OCI-LY3 (cell line): ENCODE results near the gene TPCN2.

Source experiments
- H2AFZ ChIP-seq: fragments of 200-600, 300-600 bp; shearing (Covaris generic); 2 replicates; pipeline ENCODE4 v1.6.0; 2014; ENCODE audit warnings: antibody characterized with exemption, low read depth, low read length
- H3K27ac ChIP-seq: fragments of 200-600, 300-600 bp; sonication (generic); 2 replicates; pipeline ENCODE4 v1.5.1; 2014; ENCODE audit warnings: mild to moderate bottlenecking, low read length, moderate library complexity, mixed read lengths
- H3K27me3 ChIP-seq: fragments of 200-600, 300-600 bp; sonication (generic); 2 replicates; pipeline ENCODE4 v1.6.1; 2014; ENCODE audit warnings: low read depth, low read length, mixed read lengths
- H3K36me3 ChIP-seq: fragments of 200-600, 300-600 bp; sonication (generic); replicated peaks from 2 replicates; pipeline ENCODE3; 2014; ENCODE audit warnings: low read depth, low read length, mixed read lengths
- H3K4me1 ChIP-seq: fragments of 300-600, 200-600 bp; sonication (generic); 2 replicates; pipeline ENCODE4 v1.6.1; 2014; ENCODE audit warnings: low read length, mixed read lengths
- H3K4me2 ChIP-seq: fragments of 200-600, 300-600 bp; sonication (generic); 2 replicates; pipeline ENCODE4 v1.6.1; 2014; ENCODE audit warnings: low read length, mixed read lengths
- H3K4me3 ChIP-seq: fragments of 300-600, 200-600 bp; sonication (generic); 2 replicates; pipeline ENCODE4 v1.5.1; 2014; ENCODE audit warnings: antibody characterized with exemption, mild to moderate bottlenecking, low read length, moderate library complexity
- H3K79me2 ChIP-seq: fragments of 300-600, 200-600 bp; shearing (Covaris generic); 2 replicates; pipeline ENCODE4 v1.6.1; 2014; ENCODE audit warnings: mild to moderate bottlenecking, low read length, mixed read lengths
- H3K9ac ChIP-seq: fragments of 300-600, 200-600 bp; shearing (Covaris generic); 2 replicates; pipeline ENCODE4 v1.6.0; 2014; ENCODE audit warnings: mild to moderate bottlenecking, low read length, moderate library complexity
- H3K9me3 ChIP-seq: fragments of 200-600, 300-600 bp; shearing (Covaris generic); 2 replicates; pipeline ENCODE4 v1.6.1; 2014; ENCODE audit warnings: low read length, mixed read lengths; ENCODE audit not compliant: insufficient read depth
- H4K20me1 ChIP-seq: fragments of 200-600, 300-600 bp; sonication (generic); 2 replicates; pipeline ENCODE4 v1.6.1; 2016; ENCODE audit warnings: low read length, mixed read lengths; ENCODE audit not compliant: insufficient read depth
- EZH2phosphoT487 ChIP-seq: fragments of 200-600 bp; shearing (Covaris generic); IDR thresholded peaks from 2 replicates; pipeline ENCODE4 v1.6.1; 2018; ENCODE audit warnings: antibody characterized with exemption, mixed run types, low read depth
- TF ChIP-seq, protein P1 (sequence below): fragments of 200-600, 300-600 bp; sonication (generic); IDR thresholded peaks from 2 replicates; pipeline ENCODE4 v1.5.1; 2014; ENCODE audit warnings: antibody characterized with exemption, low read length, low read depth

The TPCN2 gene

DNA sequence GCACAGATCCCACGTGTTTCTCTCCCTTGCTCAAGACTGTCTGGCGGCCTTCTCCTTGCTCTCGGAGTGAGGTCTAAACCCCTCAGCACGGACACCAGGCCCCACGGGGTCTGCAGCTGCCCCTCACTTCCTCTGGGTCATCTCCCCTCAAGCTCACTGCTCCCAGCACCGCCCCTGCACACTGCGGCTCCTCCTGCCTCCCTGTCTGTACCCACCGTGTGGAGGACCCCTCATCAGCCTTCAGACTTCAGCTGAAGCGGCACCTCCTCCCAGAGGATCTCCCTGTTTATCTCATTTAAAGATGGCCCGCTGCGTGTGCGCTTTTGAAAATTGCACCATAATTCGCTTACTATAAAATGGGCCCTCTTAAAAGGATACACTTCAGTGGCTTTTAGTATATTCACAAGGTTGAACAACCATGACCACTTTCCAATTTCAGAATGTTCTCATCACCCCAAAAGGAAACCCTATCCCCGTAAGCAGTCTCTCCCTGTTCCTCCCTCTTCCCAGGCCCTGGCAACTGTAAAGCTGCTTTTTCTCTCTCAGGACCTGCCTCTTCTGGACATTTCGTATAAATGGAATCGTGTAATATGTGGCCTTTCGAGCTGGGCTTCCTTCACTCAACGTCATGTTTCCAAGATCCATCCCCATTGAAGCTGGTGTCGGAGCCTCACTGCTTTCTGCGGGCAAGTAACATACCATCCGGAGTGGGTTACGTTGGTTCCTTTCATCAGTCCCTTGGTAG lies 14.4 kb upstream of the TPCN2 start:
- no peak overlapping the region for H3K9ac ChIP-seq
- H3K4me1 ChIP-seq, result no peaks in the 10 kb centered on the region

DNA sequence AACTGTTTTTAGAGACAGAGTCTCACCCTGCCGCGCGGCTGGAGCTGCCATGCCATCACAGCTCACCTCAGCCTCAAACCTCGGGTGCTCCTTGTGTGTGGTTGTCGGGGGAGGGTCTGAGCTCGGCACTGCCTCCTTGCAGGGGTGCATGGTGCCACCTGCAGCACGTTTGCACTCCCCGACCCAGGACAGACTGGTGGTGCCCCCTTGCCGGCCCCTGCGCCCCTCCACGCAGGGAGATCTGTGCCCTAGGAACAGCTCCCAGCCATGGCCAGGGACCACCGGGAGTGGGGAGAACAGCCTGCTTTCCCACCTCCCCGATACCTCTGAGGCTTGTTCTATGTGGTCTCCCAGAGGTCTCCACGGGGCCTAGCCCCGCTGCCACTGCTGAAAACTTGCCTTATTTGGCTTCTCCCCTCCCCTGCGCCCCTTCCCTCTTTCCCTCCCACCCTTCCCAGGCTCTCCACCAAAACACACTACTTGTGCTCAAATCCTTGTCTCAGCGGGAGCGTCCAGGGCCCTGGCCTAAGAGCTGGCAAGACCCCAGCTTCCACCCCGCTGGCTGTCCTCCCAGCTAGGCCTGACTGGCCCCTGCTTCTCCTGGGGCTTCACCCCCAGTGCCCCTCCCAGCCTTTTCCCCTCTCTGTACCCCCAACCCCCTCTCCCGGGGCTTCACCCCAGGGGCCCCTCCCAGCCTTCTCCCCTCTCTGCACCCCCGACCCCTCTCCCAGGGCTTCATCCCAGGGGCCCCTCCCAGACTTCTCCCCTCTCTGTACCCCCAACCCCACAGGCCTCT lies 13.4 kb upstream of the TPCN2 start:
- no peaks in the 10 kb centered on the region for H3K36me3 ChIP-seq
- H3K4me2 ChIP-seq, result no peak overlapping the region
- no peaks in the 10 kb centered on the region for H3K9me3 ChIP-seq
- H3K4me3 ChIP-seq, result no peak overlapping the region
- no peaks in the 10 kb centered on the region for H3K4me1 ChIP-seq
- H2AFZ ChIP-seq, result no peak overlapping the region
- peaks cover 12% of the 10 kb centered on the region for H3K27me3 ChIP-seq
- H4K20me1 ChIP-seq, result no peaks in the 10 kb centered on the region
- H3K9ac ChIP-seq, result no peak overlapping the region
- no peak for TF ChIP-seq EZH2phosphoT487
- TF ChIP-seq, protein P1, sequence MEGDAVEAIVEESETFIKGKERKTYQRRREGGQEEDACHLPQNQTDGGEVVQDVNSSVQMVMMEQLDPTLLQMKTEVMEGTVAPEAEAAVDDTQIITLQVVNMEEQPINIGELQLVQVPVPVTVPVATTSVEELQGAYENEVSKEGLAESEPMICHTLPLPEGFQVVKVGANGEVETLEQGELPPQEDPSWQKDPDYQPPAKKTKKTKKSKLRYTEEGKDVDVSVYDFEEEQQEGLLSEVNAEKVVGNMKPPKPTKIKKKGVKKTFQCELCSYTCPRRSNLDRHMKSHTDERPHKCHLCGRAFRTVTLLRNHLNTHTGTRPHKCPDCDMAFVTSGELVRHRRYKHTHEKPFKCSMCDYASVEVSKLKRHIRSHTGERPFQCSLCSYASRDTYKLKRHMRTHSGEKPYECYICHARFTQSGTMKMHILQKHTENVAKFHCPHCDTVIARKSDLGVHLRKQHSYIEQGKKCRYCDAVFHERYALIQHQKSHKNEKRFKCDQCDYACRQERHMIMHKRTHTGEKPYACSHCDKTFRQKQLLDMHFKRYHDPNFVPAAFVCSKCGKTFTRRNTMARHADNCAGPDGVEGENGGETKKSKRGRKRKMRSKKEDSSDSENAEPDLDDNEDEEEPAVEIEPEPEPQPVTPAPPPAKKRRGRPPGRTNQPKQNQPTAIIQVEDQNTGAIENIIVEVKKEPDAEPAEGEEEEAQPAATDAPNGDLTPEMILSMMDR, result no peak
- H3K79me2 ChIP-seq, result no peaks in the 10 kb centered on the region
- no peak overlapping the region for H3K27ac ChIP-seq

More for the DNA sequence above, 14.4 kb upstream of the TPCN2 start:
- H3K36me3 ChIP-seq, result no peaks in the 10 kb centered on the region
- no peak overlapping the region for H2AFZ ChIP-seq
- H3K4me2 ChIP-seq, result no peak overlapping the region
- H3K27ac ChIP-seq, result no peak overlapping the region
- TF ChIP-seq EZH2phosphoT487, result no peak
- TF ChIP-seq, protein P1, result no peak
- no peaks in the 10 kb centered on the region for H4K20me1 ChIP-seq
- no peaks in the 10 kb centered on the region for H3K79me2 ChIP-seq
- no peak overlapping the region for H3K4me3 ChIP-seq
- no peaks in the 10 kb centered on the region for H3K9me3 ChIP-seq
- H3K27me3 ChIP-seq, result peaks cover 12% of the 10 kb centered on the region

DNA sequence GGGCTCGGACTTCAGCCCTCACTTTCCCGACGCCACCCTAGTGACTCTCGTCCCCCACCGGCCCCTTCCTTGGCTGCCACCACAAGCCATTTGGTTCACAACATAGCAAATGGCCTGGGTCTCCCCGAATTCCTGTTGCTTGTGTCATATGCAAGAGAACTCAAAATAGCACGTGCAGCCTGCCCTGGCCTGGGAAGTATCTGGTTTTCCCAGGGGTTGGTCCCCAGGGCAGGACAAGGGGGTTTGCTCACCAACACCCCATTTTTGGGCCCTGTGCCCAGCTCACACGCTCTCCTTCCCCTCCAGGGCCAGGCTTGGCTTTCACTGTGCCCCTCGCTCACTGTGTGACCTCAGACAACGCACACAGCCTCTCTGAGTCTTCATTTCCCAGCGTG lies 12.8 kb upstream of the TPCN2 start:
- Histone ChIP-seq H4K20me1 (no peaks in the 10 kb centered on the region), H3K36me3 (no peaks in the 10 kb centered on the region), H3K4me2 (no peak overlapping the region), H2AFZ (no peak overlapping the region), H3K4me1 (no peaks in the 10 kb centered on the region), H3K79me2 (no peaks in the 10 kb centered on the region), H3K27me3 (peaks cover 10% of the 10 kb centered on the region), H3K4me3 (no peak overlapping the region), H3K9me3 (no peaks in the 10 kb centered on the region), H3K27ac (no peak overlapping the region), H3K9ac (no peak overlapping the region)
- TF ChIP-seq, protein P1, result no peak
- no peak for TF ChIP-seq EZH2phosphoT487

DNA sequence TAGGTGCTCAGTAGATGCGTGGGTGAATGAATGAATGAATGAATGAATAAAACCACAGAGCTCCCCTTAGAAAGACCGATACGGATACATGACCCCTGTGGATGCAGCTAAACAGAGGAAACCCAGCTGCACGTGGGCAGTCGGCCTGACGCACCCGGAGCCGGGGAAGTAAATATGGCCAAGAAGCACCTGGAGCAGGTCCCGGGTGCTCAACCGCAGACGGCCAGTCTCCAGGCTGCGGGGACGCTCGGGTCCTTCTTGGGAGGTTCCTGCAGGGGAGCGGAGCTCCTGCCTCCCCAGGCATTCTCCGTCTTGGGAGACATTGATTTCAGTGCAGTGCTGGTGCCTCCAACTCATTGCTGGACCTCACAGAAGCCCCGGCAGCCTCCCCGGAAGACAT lies 11.7 kb upstream of the TPCN2 start:
- H3K79me2 ChIP-seq, result no peaks in the 10 kb centered on the region
- H2AFZ ChIP-seq, result no peak overlapping the region
- H3K27ac ChIP-seq, result no peak overlapping the region
- H3K4me2 ChIP-seq, result no peak overlapping the region
- H3K27me3 ChIP-seq, result no peaks in the 10 kb centered on the region
- H4K20me1 ChIP-seq, result no peaks in the 10 kb centered on the region
- TF ChIP-seq, protein P1, result no peak
- no peak for TF ChIP-seq EZH2phosphoT487
- H3K4me1 ChIP-seq, result no peaks in the 10 kb centered on the region
- no peak overlapping the region for H3K9ac ChIP-seq
- no peaks in the 10 kb centered on the region for H3K36me3 ChIP-seq
- H3K4me3 ChIP-seq, result no peak overlapping the region
- H3K9me3 ChIP-seq, result no peaks in the 10 kb centered on the region
